HCT116 (cell line): ENCODE measurements around the gene COL4A3. TPM values are rescaled to one million over a fixed set of nuclear protein-coding genes. Genes with fewer than 3 reads are reported as not detected.

Source experiments
- ATAC-seq: fragments of 200-7000 bp; cut with Tn5 transposase; 2 replicates; pipeline ENCODE4 v1.9.1; 2020; ENCODE audit warnings: mild to moderate bottlenecking, moderate library complexity
- BruUV-seq: library from RNA; stranded (reverse); fragments of 400-500 nt; replicated peaks from 2 replicates; lab custom pipeline; 2021; lab: Mats Ljungman, UMichigan
- CTCF ChIA-PET: fragments of 300-600 bp; sonication (Branson Sonifier 250); formaldehyde crosslinking; loops from one replicate; lab custom pipeline; 2021; ENCODE audit warnings: antibody characterized with exemption; lab: Charles Lee
- POLR2A ChIA-PET: fragments of 300-600, 350-600 bp; sonication (Branson Sonifier 250); formaldehyde crosslinking; loops from one replicate; lab custom pipeline; 2021; ENCODE audit warnings: antibody characterized with exemption; lab: Charles Lee
- RAD21 ChIA-PET, 2 experiments: fragments of 300-600 bp; sonication (Branson Sonifier 250); formaldehyde crosslinking; loops; one replicate each; lab custom pipeline; 2023; ENCODE audit warnings: low total read pairs in 2 of 2; ENCODE audit not compliant: uncharacterized antibody in 2 of 2, unreplicated experiment in 2 of 2, low non-redundant PET in 1 of 2; lab: Charles Lee
- DNase-seq: peaks from one replicate; pipeline ENCODE4 v3.0.0-alpha.2; 2010; ENCODE audit warnings: low read depth, low spot score
- H2AFZ ChIP-seq: fragments of 200-600 bp; shearing (Covaris generic), sonication (generic); 2 replicates; pipeline ENCODE4 v1.6.1; 2017; ENCODE audit warnings: low read depth, mixed run types, mixed read lengths, antibody characterized with exemption, low read length; ENCODE audit not compliant: poor library complexity, severe bottlenecking
- H3K27ac ChIP-seq: 2 replicates; pipeline ENCODE4 v1.5.1; 2012; ENCODE audit warnings: low read depth, low read length
- H3K27me3 ChIP-seq: fragments of 200-600 bp; sonication (generic); 2 replicates; pipeline ENCODE4 v1.6.1; 2016; ENCODE audit warnings: mixed run types, low read length, mixed read lengths; ENCODE audit not compliant: insufficient read depth
- H3K36me3 ChIP-seq, 2 experiments: fragments of 200-500 bp in 1 of 2; fragments of 200-600 bp in 1 of 2; sonication (Bioruptor generic) in 1 of 2; sonication (generic) in 1 of 2; 2 replicates each; pipeline versions ENCODE4 v1.5.1 to v1.6.1; 2014 to 2016; ENCODE audit warnings: low read length in 2 of 2, inconsistent platforms in 1 of 2, mixed read lengths in 1 of 2, mixed run types in 1 of 2; ENCODE audit not compliant: insufficient read depth in 2 of 2, control insufficient read depth in 1 of 2
- H3K4me1 ChIP-seq, 2 experiments: fragments of 200-600 bp in 1 of 2; sonication (generic) in 1 of 2; 2 replicates each; pipeline versions ENCODE4 v1.5.1 to v1.6.1; 2012 to 2017; ENCODE audit warnings: low read length in 2 of 2, inconsistent platforms in 1 of 2, mild to moderate bottlenecking in 1 of 2, mixed read lengths in 1 of 2, mixed run types in 1 of 2, moderate library complexity in 1 of 2; ENCODE audit not compliant: insufficient read depth in 2 of 2, control insufficient read depth in 1 of 2
- H3K4me2 ChIP-seq: fragments of 200-600 bp; sonication (generic); 2 replicates; pipeline ENCODE4 v1.6.1; 2017; ENCODE audit warnings: mixed run types, low read length, mixed read lengths
- H3K4me3 ChIP-seq, 2 experiments: fragments of 200-600 bp in 1 of 2; sonication (generic) in 1 of 2; replicated peaks in 1 of 2; 2 replicates each; pipeline ENCODE4 v1.5.1; 2011 to 2016; ENCODE audit warnings: low read length in 2 of 2, control low read depth in 1 of 2, low read depth in 1 of 2, mild to moderate bottlenecking in 1 of 2, mixed read lengths in 1 of 2, mixed run types in 1 of 2
- H3K79me2 ChIP-seq: fragments of 200-600 bp; sonication (generic); 2 replicates; pipeline ENCODE4 v1.6.1; 2017; ENCODE audit warnings: mild to moderate bottlenecking, mixed run types, low read length, moderate library complexity, mixed read lengths; ENCODE audit not compliant: insufficient read depth
- H3K9ac ChIP-seq: fragments of 200-600 bp; sonication (generic); 2 replicates; pipeline ENCODE4 v1.6.1; 2016; ENCODE audit warnings: low read length, mixed read lengths
- H3K9me2 ChIP-seq: fragments of 200-600 bp; sonication (generic), shearing (Covaris generic); 2 replicates; pipeline ENCODE4 v1.6.1; 2017; ENCODE audit warnings: mixed run types, mild to moderate bottlenecking, moderate library complexity; ENCODE audit not compliant: insufficient read depth
- H3K9me3 ChIP-seq, 2 experiments: fragments of 200-500 bp in 1 of 2; fragments of 200-600 bp in 1 of 2; sonication (Bioruptor generic) in 1 of 2; sonication (generic) in 1 of 2; 2 replicates each; pipeline ENCODE4 v1.6.1; 2014 to 2017; ENCODE audit warnings: low read length in 2 of 2, mixed read lengths in 2 of 2, inconsistent platforms in 1 of 2, low read depth in 1 of 2, mild to moderate bottlenecking in 1 of 2, mixed run types in 1 of 2, moderate library complexity in 1 of 2; ENCODE audit not compliant: control insufficient read depth in 1 of 2, insufficient read depth in 1 of 2
- H4K20me1 ChIP-seq: fragments of 200-600 bp; sonication (generic), shearing (Covaris generic); 2 replicates; pipeline ENCODE4 v1.6.1; 2017; ENCODE audit warnings: mixed run types, mild to moderate bottlenecking, moderate library complexity; ENCODE audit not compliant: insufficient read depth
- ELF1 ChIP-seq: IDR thresholded peaks from 2 replicates; pipeline ENCODE4 v1.6.1; 2012; ENCODE audit warnings: low read depth, borderline replicate concordance
- EZH2phosphoT487 ChIP-seq: fragments of 200-600 bp; IDR thresholded peaks from 2 replicates; pipeline ENCODE4 v1.6.1; 2018; ENCODE audit warnings: antibody characterized with exemption, borderline replicate concordance
- JUND ChIP-seq: IDR thresholded peaks from 2 replicates; pipeline ENCODE4 v1.6.1; 2012
- POLR2A ChIP-seq: IDR thresholded peaks from 2 replicates; pipeline ENCODE4 v1.7.0; 2011; ENCODE audit warnings: borderline replicate concordance; ENCODE audit not compliant: insufficient read depth, insufficient read length; ENCODE audit errors: extremely low read depth
- TCF7L2 ChIP-seq: IDR thresholded peaks from 2 replicates; pipeline ENCODE4 v1.7.0; 2011; ENCODE audit warnings: borderline replicate concordance, inconsistent platforms; ENCODE audit not compliant: insufficient read depth, insufficient read length; ENCODE audit errors: extremely low read depth
- ZFX ChIP-seq: fragments of 450-650 bp; IDR thresholded peaks from 2 replicates; pipeline ENCODE4 v1.6.1; 2017
- ZNF274 ChIP-seq: fragments of 200-500 bp; sonication (Bioruptor generic); IDR thresholded peaks from 2 replicates; pipeline ENCODE4 v1.6.1; 2014; ENCODE audit warnings: mild to moderate bottlenecking, low read depth, low read length, inconsistent platforms
- intact Hi-C: fragments of 100-400 bp; cut with micrococcal nuclease; formaldehyde crosslinking; loops from 2 replicates; pipeline ENCODE4 v1.10.0; 2022
- total RNA-seq: library from RNA; stranded (reverse); gene quantifications from one replicate; pipeline ENCODE4 v1.2.1, GENCODE V29; 2021; ENCODE audit not compliant: unreplicated experiment
- TF ChIP-seq, protein P1 (sequence below), 3 experiments: fragments of 200-600 bp in 1 of 3; sonication (generic) in 1 of 3; IDR thresholded peaks in 2 of 3; conservative IDR thresholded peaks in 1 of 3; 2 replicates each; pipeline ENCODE4 v1.5.1; 2012 to 2017; ENCODE audit warnings: low read depth in 2 of 3, low read length in 2 of 3, antibody characterized with exemption in 1 of 3, borderline replicate concordance in 1 of 3, control low read depth in 1 of 3, mild to moderate bottlenecking in 1 of 3, mixed read lengths in 1 of 3, mixed run types in 1 of 3, moderate library complexity in 1 of 3; ENCODE audit not compliant: insufficient read depth in 1 of 3

Gene COL4A3
- total RNA-seq, 1 experiment from 2014 or later, result 4.9 TPM

- no peak for TF ChIP-seq ZNF274
Measured at GRCh38 chr2:227191367-227191766, 26.9 kb downstream of the COL4A3 start (continued).

- no peak for TF ChIP-seq TCF7L2
- TF ChIP-seq ELF1, result no peak
- TF ChIP-seq, protein P1, sequence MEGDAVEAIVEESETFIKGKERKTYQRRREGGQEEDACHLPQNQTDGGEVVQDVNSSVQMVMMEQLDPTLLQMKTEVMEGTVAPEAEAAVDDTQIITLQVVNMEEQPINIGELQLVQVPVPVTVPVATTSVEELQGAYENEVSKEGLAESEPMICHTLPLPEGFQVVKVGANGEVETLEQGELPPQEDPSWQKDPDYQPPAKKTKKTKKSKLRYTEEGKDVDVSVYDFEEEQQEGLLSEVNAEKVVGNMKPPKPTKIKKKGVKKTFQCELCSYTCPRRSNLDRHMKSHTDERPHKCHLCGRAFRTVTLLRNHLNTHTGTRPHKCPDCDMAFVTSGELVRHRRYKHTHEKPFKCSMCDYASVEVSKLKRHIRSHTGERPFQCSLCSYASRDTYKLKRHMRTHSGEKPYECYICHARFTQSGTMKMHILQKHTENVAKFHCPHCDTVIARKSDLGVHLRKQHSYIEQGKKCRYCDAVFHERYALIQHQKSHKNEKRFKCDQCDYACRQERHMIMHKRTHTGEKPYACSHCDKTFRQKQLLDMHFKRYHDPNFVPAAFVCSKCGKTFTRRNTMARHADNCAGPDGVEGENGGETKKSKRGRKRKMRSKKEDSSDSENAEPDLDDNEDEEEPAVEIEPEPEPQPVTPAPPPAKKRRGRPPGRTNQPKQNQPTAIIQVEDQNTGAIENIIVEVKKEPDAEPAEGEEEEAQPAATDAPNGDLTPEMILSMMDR (IDR thresholded peaks at IDR 0.05 in 2 of 3, conservative IDR thresholded peaks at IDR 0.05 in 1 of 3; ENCODE audit: borderline replicate concordance in 1 of 3, insufficient read depth in 1 of 3, low read depth in 2 of 3, low read length in 2 of 3), result no peak
- TF ChIP-seq ZFX, result no peak
- TF ChIP-seq EZH2phosphoT487, result no peak
- TF ChIP-seq JUND, result no peak
- TF ChIP-seq POLR2A, result no peak
- TF ChIP-seq, all 23 proteins: peak for 0
Measured at GRCh38 chr2:227192491-227192890, 28.1 kb downstream of the COL4A3 start.

More at GRCh38 chr2:227192491-227192890, 28.1 kb downstream of the COL4A3 start:
- Histone ChIP-seq H3K4me3 (no peak overlapping the region), H3K9me2 (no peaks in the 10 kb centered on the region), H3K27ac (no peak overlapping the region), H3K36me3 (no peaks in the 10 kb centered on the region), H3K4me2 (peak overlapping the region; percentile 17), H3K4me1 (peaks cover 12 to 37% of the 10 kb centered on the region in 2 experiments), H3K79me2 (no peaks in the 10 kb centered on the region), H2AFZ (no peak overlapping the region), H3K27me3 (no peaks in the 10 kb centered on the region), H3K9me3 (no peaks in the 10 kb centered on the region), H4K20me1 (no peaks in the 10 kb centered on the region), H3K9ac (no peak overlapping the region)
- DNase-seq, result no peak
- intact Hi-C loops, result no loop called here
- RAD21 ChIA-PET, result no interaction called here
- no TSS peak for BruUV-seq
- CTCF ChIA-PET, result no interaction called here
- no peak for ATAC-seq
- POLR2A ChIA-PET, result no interaction called here
